ENCODE data around the gene FERMT2.

DNA sequence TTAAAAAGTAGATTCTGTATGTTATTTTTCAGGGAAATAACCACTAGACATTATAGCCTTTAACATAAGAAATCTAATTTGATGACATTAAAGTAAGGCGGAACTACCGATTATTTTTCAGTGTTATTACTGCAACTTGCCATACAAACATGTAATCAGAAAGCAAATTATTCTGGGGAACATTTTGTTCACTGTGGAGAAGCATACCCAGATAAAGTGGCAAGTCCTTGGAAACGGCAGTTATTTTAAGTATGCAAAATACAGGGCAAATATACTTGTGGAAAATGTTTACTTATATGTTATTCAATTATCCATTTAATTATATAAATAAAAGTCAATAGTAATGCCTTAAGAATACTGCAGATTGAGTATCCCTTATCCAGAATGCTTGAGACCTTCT, 71.9 kb downstream of the FERMT2 start:
- TF ChIP-seq CTCF (IDR thresholded peaks at IDR 0.05) (no peak), POLR2A (IDR thresholded peaks at IDR 0.05) (no peak), EP300 (IDR thresholded peaks at IDR 0.05) (no peak)
